22Rv1 (cell line): ENCODE measurements around the gene SORT1.

Source experiments
- H3K27ac ChIP-seq: fragments of 450-650 bp; 2 replicates; pipeline ENCODE4 v1.5.1; 2017
- ZFX ChIP-seq: fragments of 450-650 bp; IDR thresholded peaks from 2 replicates; pipeline ENCODE4 v1.6.1; 2017; ENCODE audit warnings: antibody characterized with exemption, borderline replicate concordance
- TF ChIP-seq, protein P1 (sequence below): fragments of 450-650 bp; IDR thresholded peaks from 2 replicates; pipeline ENCODE4 v1.5.1; 2017; ENCODE audit warnings: mild to moderate bottlenecking

SORT1 gene

DNA sequence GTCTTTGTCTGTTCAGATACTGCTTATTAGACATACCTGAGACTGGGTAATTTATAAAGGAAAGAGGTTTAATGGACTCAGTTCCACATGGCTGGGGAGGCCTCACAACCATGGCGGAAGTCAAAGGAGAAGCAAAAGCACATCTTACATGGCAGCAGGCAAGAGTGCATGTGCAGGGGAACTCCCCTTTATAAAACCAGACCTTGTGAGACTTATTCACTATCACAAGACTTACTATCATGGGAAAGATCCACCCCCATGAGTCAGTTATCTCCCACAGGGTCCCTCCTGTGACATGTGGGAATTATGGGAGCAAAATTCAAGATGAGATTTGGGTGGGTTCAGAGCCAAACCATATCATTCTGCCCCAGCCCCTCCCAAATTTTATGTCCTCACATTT is 35.6 kb upstream of the SORT1 start:
- H3K27ac ChIP-seq = no peak overlapping the region
- TF ChIP-seq, protein P1, sequence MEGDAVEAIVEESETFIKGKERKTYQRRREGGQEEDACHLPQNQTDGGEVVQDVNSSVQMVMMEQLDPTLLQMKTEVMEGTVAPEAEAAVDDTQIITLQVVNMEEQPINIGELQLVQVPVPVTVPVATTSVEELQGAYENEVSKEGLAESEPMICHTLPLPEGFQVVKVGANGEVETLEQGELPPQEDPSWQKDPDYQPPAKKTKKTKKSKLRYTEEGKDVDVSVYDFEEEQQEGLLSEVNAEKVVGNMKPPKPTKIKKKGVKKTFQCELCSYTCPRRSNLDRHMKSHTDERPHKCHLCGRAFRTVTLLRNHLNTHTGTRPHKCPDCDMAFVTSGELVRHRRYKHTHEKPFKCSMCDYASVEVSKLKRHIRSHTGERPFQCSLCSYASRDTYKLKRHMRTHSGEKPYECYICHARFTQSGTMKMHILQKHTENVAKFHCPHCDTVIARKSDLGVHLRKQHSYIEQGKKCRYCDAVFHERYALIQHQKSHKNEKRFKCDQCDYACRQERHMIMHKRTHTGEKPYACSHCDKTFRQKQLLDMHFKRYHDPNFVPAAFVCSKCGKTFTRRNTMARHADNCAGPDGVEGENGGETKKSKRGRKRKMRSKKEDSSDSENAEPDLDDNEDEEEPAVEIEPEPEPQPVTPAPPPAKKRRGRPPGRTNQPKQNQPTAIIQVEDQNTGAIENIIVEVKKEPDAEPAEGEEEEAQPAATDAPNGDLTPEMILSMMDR = no peak
- no peak for TF ChIP-seq ZFX

GRCh38 chr1:109432336-109432735 is 34.6 kb upstream of the SORT1 start:
- TF ChIP-seq, protein P1 = no peak
- H3K27ac ChIP-seq = no peak overlapping the region

- TF ChIP-seq, protein P1 = no peak
- no peak for TF ChIP-seq ZFX
- H3K27ac ChIP-seq = peak overlapping the region; percentile 89
Observed at GRCh38 chr1:109427171-109427467, 29.4 kb upstream of the SORT1 start.

GRCh38 chr1:109426281-109427170 is 28.8 kb upstream of the SORT1 start, which contains the start of gene PSMA5:
PSMA5 (minus strand) TSS chr1:109426448; CDS start chr1:109426330, 118 bp downstream.
- TF ChIP-seq ZFX = no peak
- TF ChIP-seq, protein P1 = no peak

GRCh38 chr1:109425391-109426280 is 27.9 kb upstream of the SORT1 start:
- peak overlapping the region; percentile 89 for H3K27ac ChIP-seq
- TF ChIP-seq ZFX = no peak
- TF ChIP-seq, protein P1 = no peak

More at GRCh38 chr1:109426281-109427170, 28.8 kb upstream of the SORT1 start, which contains the start of gene PSMA5:
- H3K27ac ChIP-seq = peak within 1 kb of the TSS; percentile 89

GRCh38 chr1:109423498-109423897 is 25.8 kb upstream of the SORT1 start:
- no peak overlapping the region for H3K27ac ChIP-seq
- TF ChIP-seq, protein P1 = no peak
- TF ChIP-seq ZFX = no peak
